Transverse colon (tissue), 4 donors: ENCODE data around the gene RBM24.

Experiments
- CTCF ChIP-seq, 5 experiments: fragments of 200-600 bp in 3 of 5; fragments of 450-650 bp in 2 of 5; sonication (generic) in 3 of 5; IDR thresholded peaks; 1 replicate in 2 of 5; 2 replicates in 3 of 5; pipeline ENCODE4 v1.5.1; 2016 to 2017; ENCODE audit warnings: antibody characterized with exemption in 5 of 5, inconsistent platforms in 3 of 5, mild to moderate bottlenecking in 2 of 5, moderate library complexity in 1 of 5
- POLR2A ChIP-seq: fragments of 450-650 bp; IDR thresholded peaks from one replicate; pipeline ENCODE4 v1.6.1; 2016; ENCODE audit warnings: antibody characterized with exemption, mild to moderate bottlenecking, moderate library complexity
- POLR2AphosphoS5 ChIP-seq, 3 donors: sonication (generic); formaldehyde crosslinking; IDR thresholded peaks; one replicate each; pipeline ENCODE4 v1.6.1; 2016; ENCODE audit warnings: antibody characterized with exemption in 3 of 3

GRCh38 chr6:17281497-17282481 lies 628 bp downstream of the RBM24 start:
- no peak for TF ChIP-seq CTCF (IDR thresholded peaks at IDR 0.05)
- TF ChIP-seq POLR2AphosphoS5 (IDR thresholded peaks at IDR 0.05) = no peak
- TF ChIP-seq POLR2A = no peak
